Stomach smooth muscle (tissue), 2 donors: ENCODE measurements around the gene LCT.

Experiments
- H3K27ac ChIP-seq: one replicate; pipeline ENCODE4 v1.7.0; 2013; ENCODE audit warnings: mild to moderate bottlenecking, low read length, inconsistent platforms
- H3K27me3 ChIP-seq, 2 donors: one replicate each; pipeline ENCODE4 v1.7.0; 2013; ENCODE audit warnings: low read length in 2 of 2; ENCODE audit not compliant: insufficient read depth in 2 of 2, control insufficient read depth in 1 of 2
- H3K36me3 ChIP-seq, 2 donors: one replicate each; pipeline ENCODE4 v1.7.0; 2013; ENCODE audit warnings: low read length in 2 of 2; ENCODE audit not compliant: control insufficient read depth in 2 of 2, insufficient read depth in 2 of 2
- H3K4me1 ChIP-seq: one replicate; pipeline ENCODE4 v1.7.0; 2013; ENCODE audit warnings: low read length; ENCODE audit not compliant: control insufficient read depth, insufficient read depth
- H3K4me3 ChIP-seq, 2 donors: one replicate each; pipeline ENCODE4 v1.7.0; 2013; ENCODE audit warnings: low read length in 2 of 2
- H3K9ac ChIP-seq, 2 donors: one replicate each; pipeline ENCODE4 v1.7.0; 2013; ENCODE audit warnings: low read length in 2 of 2, mild to moderate bottlenecking in 1 of 2
- H3K9me3 ChIP-seq, 2 donors: one replicate each; pipeline ENCODE4 v1.7.0; 2013; ENCODE audit warnings: low read length in 2 of 2; ENCODE audit not compliant: control insufficient read depth in 2 of 2
- donor health status: healthy.
- donor health status: Pancreatic carcinoma.

LCT gene

GRCh38 chr2:135776367-135776766 lies 60.6 kb downstream of the LCT start:
- H3K27me3 ChIP-seq: no peaks in the 10 kb centered on the region
- H3K36me3 ChIP-seq: peaks cover 49 to 69% of the 10 kb centered on the region in 2 donors
- no peaks in the 10 kb centered on the region for H3K4me1 ChIP-seq
- H3K9me3 ChIP-seq: no peaks in the 10 kb centered on the region
- H3K9ac ChIP-seq: no peak overlapping the region
- H3K27ac ChIP-seq: no peak overlapping the region
- H3K4me3 ChIP-seq: no peak overlapping the region

- H3K9ac ChIP-seq: no peak overlapping the region
- H3K4me1 ChIP-seq: no peaks in the 10 kb centered on the region
- no peak overlapping the region for H3K4me3 ChIP-seq
- no peaks in the 10 kb centered on the region for H3K27me3 ChIP-seq
- peaks cover 49 to 66% of the 10 kb centered on the region in 2 donors for H3K36me3 ChIP-seq
- no peak overlapping the region for H3K27ac ChIP-seq
- no peaks in the 10 kb centered on the region for H3K9me3 ChIP-seq
These were observed 61.6 kb downstream of the LCT start for GRCh38 chr2:135775420-135775819.

GRCh38 chr2:135773917-135774316 lies 63.1 kb downstream of the LCT start:
- H3K9me3 ChIP-seq: no peaks in the 10 kb centered on the region
- H3K36me3 ChIP-seq: peaks cover 44 to 62% of the 10 kb centered on the region in 2 donors
- H3K27ac ChIP-seq: no peak overlapping the region
- no peak overlapping the region for H3K4me3 ChIP-seq
- H3K9ac ChIP-seq: no peak overlapping the region
- H3K27me3 ChIP-seq: no peaks in the 10 kb centered on the region
- H3K4me1 ChIP-seq: no peaks in the 10 kb centered on the region

GRCh38 chr2:135773319-135773718 lies 63.7 kb downstream of the LCT start:
- Histone ChIP-seq H3K27me3 (no peaks in the 10 kb centered on the region), H3K36me3 (peaks cover 46 to 60% of the 10 kb centered on the region in 2 donors), H3K4me1 (no peaks in the 10 kb centered on the region), H3K27ac (no peak overlapping the region), H3K9ac (no peak overlapping the region), H3K9me3 (no peaks in the 10 kb centered on the region), H3K4me3 (no peak overlapping the region)

DNA sequence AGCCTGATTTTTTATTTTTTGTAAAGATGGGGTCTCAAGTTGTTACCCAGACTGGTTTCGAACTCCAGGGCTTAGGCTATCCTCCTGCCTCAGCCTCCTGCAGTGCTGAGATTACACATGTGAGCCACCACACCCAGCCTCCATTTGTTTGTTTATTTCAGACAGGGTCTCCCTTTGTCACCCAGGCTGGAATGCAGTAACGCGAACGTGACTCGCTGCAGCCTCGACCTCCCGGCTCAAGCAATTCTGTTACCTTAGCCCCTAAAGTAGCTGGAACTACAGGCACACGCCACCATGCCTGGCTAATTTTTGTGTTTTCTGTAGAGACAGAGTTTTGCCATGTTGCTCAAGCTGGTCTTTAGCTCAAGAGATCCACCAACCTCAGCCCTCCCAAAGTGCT lies 68.1 kb downstream of the LCT start:
- Histone ChIP-seq H3K27ac (no peak overlapping the region), H3K9me3 (no peaks in the 10 kb centered on the region), H3K27me3 (no peaks in the 10 kb centered on the region), H3K9ac (no peak overlapping the region), H3K36me3 (peaks cover 39 to 44% of the 10 kb centered on the region in 2 donors), H3K4me3 (no peak overlapping the region), H3K4me1 (no peaks in the 10 kb centered on the region)

DNA sequence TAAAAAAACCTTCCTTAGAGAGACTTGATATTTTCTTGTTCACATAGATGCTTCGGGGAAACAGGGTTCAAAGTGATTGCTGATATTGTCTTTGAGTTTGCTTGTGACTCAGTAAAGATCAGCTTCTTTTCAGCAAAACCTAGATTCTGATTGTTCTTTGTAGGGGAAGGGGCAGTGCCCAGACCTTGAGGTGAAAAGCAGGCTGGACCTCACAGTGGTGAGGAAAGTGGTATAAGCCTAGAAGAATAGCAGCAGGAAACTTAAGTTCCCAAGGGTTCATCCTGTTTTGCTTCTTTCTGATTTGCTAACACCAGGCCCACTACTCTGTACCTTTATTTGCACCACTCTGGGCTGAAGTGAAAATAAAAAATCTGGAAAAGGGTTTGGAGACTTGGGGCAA lies 74.5 kb downstream of the LCT start:
- no peak overlapping the region for H3K4me3 ChIP-seq
- H3K27me3 ChIP-seq: no peaks in the 10 kb centered on the region
- peaks cover 35 to 37% of the 10 kb centered on the region in 2 donors for H3K36me3 ChIP-seq
- H3K27ac ChIP-seq: no peak overlapping the region
- H3K9ac ChIP-seq: no peak overlapping the region
- no peaks in the 10 kb centered on the region for H3K9me3 ChIP-seq
- no peaks in the 10 kb centered on the region for H3K4me1 ChIP-seq

DNA sequence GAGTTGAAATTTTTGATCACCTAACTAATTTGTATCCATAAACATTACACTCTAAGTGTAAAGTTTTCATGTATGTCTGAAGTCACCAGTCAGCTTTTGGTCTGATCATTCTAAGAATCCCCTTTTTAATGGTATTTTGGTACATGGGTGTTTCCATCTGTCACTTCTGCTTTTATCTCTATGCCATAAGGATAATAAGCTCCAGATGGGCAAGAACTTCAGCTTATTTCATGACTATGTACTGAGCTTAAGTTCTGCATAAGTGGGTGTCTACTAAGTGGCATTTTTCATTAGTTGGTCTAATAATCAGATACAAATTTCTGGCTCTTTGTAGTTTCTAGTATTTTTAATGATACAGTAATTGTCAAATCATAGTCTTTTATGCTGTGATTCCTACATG lies 75.0 kb downstream of the LCT start:
- no peak overlapping the region for H3K4me3 ChIP-seq
- no peak overlapping the region for H3K9ac ChIP-seq
- H3K27me3 ChIP-seq: no peaks in the 10 kb centered on the region
- no peaks in the 10 kb centered on the region for H3K4me1 ChIP-seq
- no peaks in the 10 kb centered on the region for H3K9me3 ChIP-seq
- peaks cover 34 to 37% of the 10 kb centered on the region in 2 donors for H3K36me3 ChIP-seq
- H3K27ac ChIP-seq: no peak overlapping the region

DNA sequence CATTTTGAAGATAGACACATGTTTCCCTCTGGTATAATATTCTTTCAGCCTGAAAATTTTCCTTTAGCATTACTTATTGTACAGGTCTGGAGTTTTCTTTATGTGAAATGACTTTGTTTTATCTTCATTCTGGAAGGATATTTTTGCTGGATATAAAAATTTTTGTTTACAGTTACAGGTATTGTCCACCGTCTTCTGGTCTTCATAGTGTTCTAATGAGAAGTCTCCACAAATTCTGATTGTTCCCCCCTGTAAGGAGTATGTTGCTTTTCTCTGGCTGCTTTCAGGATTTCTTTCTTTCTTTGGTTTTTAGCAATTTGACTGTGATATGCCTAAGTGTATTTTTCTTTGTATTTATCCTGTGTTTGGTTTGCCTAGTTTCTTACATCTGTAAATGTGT lies 80.3 kb downstream of the LCT start:
- no peaks in the 10 kb centered on the region for H3K27me3 ChIP-seq
- H3K4me3 ChIP-seq: no peak overlapping the region
- no peaks in the 10 kb centered on the region for H3K4me1 ChIP-seq
- H3K36me3 ChIP-seq: peaks cover 28 to 41% of the 10 kb centered on the region in 2 donors
- no peak overlapping the region for H3K27ac ChIP-seq
- H3K9me3 ChIP-seq: no peaks in the 10 kb centered on the region
- no peak overlapping the region for H3K9ac ChIP-seq

DNA sequence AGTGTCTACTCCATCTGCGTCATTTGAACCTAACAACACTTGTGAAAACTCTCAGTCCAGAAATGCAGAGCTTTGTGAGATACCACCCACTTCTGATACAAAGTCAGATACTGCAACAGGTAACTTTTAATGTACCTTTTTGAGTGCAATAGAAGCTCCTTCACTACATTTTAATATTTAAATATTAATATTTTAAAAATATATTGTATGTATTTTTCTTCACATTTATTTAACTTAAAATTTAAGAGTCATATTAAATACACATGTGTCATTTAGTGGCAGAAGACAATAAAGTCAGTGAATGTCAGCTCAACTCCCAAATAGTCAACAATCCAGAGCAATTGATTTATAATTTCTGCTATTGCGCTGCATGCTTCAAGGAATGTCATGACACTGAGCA lies 81.4 kb downstream of the LCT start:
- no peak overlapping the region for H3K4me3 ChIP-seq

DNA sequence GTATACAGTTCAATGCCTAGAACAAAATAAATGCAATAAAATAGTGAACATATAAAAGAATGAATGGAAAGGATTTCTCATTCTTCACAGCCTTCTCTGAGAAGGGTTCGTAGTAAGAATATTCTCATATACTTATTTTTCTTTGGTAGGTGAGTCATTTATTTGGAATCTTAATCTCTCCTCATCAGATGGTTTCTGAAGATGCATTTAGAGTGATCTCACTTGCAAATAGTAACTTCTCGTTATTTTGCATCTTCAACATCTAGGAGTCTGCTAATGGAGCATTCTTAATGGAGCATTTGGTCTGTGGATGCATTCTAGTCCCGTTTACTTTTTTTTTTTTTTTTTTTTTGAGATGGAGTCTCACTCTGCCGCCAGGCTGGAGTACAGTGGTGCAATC lies 91.4 kb downstream of the LCT start:
- Histone ChIP-seq H3K27me3 (no peaks in the 10 kb centered on the region), H3K9ac (no peak overlapping the region), H3K9me3 (no peaks in the 10 kb centered on the region), H3K27ac (no peak overlapping the region), H3K4me3 (no peak overlapping the region), H3K36me3 (peaks cover 2 to 8% of the 10 kb centered on the region in 2 donors), H3K4me1 (no peaks in the 10 kb centered on the region)

More for the DNA sequence above, 81.4 kb downstream of the LCT start:
- H3K27me3 ChIP-seq: no peaks in the 10 kb centered on the region
- no peak overlapping the region for H3K9ac ChIP-seq
- H3K36me3 ChIP-seq: peaks cover 20 to 35% of the 10 kb centered on the region in 2 donors
- H3K4me1 ChIP-seq: no peaks in the 10 kb centered on the region
- H3K9me3 ChIP-seq: no peaks in the 10 kb centered on the region
- H3K27ac ChIP-seq: no peak overlapping the region

DNA sequence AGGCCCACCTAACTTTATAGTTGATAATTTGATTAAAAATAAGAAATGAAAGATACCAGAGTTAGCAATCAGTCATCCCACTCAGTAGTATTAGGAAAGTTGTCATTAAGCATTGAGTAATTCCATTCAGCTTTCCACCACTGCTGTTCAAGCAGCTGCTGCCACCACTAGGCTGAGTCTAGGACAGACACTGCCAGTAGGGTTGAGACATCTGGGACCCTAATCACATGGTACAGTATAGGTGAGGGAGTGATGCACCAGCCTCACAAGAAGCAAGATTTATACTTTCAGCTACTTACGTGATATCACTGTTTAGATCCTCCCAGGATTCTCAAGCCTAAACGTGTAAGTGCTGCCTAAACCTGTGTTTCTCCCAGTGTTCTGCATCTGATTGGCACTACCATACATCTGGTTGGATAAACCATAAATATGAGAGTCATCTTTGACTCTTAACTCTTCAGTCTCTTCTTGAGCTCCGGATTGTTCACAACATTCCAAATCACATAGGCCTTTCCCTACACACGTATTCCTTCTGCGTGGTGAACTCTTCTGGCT lies 92.1 kb downstream of the LCT start:
- Histone ChIP-seq H3K27me3 (no peaks in the 10 kb centered on the region), H3K9ac (no peak overlapping the region), H3K36me3 (peaks cover 2 to 6% of the 10 kb centered on the region in 2 donors), H3K4me1 (no peaks in the 10 kb centered on the region), H3K9me3 (no peaks in the 10 kb centered on the region), H3K27ac (no peak overlapping the region), H3K4me3 (peak overlapping the region in 1 of 2 donors; percentile 9)
